HG02763 (cell line): ENCODE measurements around the gene HNRNPA0.
"Not testable (repeated sequence)": the region's sequence is repeated elsewhere in the genome, so short reads cannot be mapped to it uniquely, and the experiment has no call there.

ENCODE experiments used
- ATAC-seq: cut with Tn5 transposase; IDR thresholded peaks from one replicate; pipeline ENCODE4 v1.9.1; 2021; ENCODE audit warnings: mild to moderate bottlenecking, moderate library complexity; ENCODE audit not compliant: unreplicated experiment

HNRNPA0 gene

DNA sequence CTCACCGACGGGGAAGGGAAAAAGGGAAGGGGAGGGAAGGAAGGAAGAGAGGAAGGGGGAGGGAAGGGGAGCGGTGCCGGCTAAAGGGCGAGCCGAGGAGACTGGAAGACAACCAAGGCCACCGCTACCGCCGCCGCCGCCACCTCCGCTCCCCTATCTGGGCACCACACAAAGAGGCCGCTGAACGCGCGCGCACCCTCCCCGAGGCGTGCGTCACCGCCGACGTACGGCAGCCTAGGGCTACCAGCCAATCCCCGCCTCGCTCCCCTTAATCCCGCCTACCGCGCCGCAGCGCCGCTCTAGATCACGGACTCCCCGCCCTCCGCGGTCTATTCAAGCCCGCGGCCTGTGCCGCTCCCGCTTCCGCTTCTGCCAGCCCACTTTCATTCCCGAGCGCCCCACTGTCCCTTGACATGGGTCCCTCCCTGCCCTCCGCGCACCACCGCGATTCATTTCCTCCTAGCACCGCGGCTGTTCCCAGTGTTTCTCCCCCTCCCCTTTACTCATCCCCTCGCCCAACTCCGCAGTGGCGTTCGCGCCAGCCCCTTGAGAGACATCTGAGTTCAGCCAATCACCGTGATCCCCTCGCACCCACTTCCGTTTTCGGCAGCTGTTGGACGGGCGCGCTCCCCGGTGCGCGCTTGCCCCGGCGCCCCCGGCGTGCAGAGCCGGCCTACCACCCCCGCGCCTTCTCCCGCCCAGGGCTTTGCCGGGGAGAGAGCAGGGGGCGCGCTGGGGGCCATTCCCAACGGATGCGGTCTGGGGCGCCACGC, at the start of gene HNRNPA0:
HNRNPA0 (minus strand) TSS at position 176 of the 773 bp plus-strand sequence. CDS start 297 bp downstream, outside the sequence.
- ATAC-seq, result peak; percentile 77

GRCh38 chr5:137802282-137803210, 48.4 kb upstream of the HNRNPA0 start:
- ATAC-seq, result no peak

DNA sequence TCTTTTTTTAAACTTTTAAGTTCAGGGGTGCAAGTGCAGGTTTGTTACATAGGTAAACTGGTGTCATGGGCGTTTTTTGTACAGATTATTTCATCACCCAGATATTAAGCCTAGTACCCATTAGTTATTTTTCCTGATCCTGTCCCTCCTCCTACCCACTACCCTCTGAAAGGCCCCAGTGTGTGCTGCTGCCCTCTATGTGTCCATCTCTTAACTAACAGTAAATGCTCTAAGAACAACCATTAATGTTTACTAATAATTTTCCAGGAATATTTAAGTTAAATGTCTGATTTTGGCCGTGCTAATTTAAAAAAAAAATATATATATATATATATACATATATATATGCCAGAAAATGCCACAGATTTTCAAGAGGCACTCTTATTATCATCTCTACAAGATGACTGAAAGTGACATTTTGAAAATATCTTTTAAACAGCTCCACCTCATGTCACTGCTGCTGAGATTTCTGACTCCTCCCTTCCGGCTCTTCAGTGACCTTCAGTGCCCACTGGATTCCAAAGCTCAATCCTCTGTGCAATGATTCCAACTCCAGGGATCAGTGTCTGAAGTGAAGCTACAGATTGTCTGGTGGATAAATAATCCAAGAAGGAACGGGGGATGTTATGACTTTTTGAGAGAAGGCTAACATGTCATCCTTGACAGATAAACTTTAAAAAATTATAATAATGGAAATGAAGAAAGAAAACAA, 46.7 kb upstream of the HNRNPA0 start:
- ATAC-seq, result no peak

DNA sequence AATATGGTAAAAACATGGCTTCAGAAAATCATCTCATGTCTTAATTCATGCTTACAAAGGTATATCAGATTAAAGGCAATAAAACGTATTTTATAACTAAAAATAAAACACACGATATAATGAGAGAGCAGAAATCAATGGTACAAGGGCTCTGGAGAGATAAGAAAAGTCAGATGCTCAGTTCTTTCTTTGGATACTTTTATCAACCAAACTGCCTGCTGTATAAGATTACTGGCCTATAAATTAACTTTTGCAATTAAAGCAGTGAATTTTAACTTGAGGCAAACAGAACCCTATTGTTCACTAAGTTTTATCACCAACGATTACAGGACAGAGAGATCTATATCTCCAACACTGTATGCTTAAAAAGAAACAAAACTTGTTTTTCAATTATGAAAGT, 42.1 kb upstream of the HNRNPA0 start:
- ATAC-seq, result no peak

DNA sequence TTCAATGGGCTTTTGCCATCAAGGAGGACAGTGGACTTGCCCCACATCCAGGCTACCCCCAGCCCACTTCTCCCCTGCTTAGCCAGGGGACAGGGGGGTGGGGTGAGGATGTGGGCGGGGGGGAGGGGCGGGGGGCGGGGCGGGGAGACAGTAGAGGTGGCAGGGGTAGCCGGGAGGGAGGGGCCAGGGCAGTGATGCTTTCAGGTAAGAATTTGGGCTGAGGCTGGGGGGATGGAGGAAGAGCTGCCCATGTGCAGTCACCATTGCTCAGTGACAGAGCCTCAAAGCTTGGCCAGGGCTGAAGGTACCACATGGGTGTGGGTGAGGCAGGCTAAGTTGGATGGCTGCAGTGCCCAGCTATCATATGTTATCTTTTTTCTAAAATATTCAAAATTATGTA, 40.7 kb upstream of the HNRNPA0 start:
- ATAC-seq, result no peak

- no peak for ATAC-seq
These were observed 38.1 kb upstream of the HNRNPA0 start for GRCh38 chr5:137792303-137792702.

DNA sequence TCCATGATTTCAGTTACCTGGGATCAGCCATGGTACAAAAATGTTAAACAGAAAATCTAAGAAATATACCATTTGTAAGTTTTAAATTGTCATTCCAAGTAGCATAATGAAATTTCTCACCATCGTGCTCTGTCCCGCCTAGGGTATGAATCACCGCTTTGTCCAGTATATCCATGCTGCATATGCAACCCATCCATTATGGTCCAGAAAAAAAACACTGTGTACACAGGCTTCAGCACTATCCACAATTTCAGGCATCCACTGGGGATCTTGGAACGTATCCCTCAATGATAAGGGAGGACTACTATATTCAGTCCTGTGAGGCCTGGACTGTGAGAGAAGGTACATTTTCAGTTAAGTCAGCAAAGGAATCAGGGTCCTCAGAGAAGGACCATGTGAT, 37.6 kb upstream of the HNRNPA0 start:
- ATAC-seq, result no peak

DNA sequence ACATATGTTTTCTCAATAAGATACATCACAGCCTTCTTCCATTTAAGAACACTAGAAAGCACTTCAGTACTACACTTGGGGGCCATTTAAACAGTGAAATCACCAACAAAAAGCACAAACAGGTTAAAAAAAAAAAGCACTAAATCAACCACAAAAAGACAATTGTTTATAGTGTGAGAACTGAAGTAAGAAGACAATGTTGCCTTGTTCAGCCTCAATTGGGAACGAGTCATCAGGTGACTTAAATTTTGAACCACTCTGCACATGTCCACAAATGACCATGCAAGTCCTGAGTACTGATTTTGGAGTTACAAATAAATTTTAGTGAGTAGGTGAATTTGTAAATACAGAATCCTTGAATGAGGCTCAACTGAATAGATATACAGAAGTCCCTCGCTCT, 37.2 kb upstream of the HNRNPA0 start:
- no peak for ATAC-seq

GRCh38 chr5:137788560-137788959, 34.4 kb upstream of the HNRNPA0 start:
- not testable (repeated sequence) for ATAC-seq

GRCh38 chr5:137782984-137783536, 28.9 kb upstream of the HNRNPA0 start:
- ATAC-seq, result no peak

GRCh38 chr5:137782055-137782454, 27.9 kb upstream of the HNRNPA0 start:
- ATAC-seq, result no peak

- ATAC-seq, result no peak
These were observed 24.8 kb upstream of the HNRNPA0 start for GRCh38 chr5:137778772-137779564.

- ATAC-seq, result not testable (repeated sequence)
These were observed 13.8 kb upstream of the HNRNPA0 start for GRCh38 chr5:137767937-137768336.

GRCh38 chr5:137761566-137761965, 7.4 kb upstream of the HNRNPA0 start:
- ATAC-seq, result no peak

- no peak for ATAC-seq
These were observed 6.8 kb upstream of the HNRNPA0 start for GRCh38 chr5:137760719-137761516.

DNA sequence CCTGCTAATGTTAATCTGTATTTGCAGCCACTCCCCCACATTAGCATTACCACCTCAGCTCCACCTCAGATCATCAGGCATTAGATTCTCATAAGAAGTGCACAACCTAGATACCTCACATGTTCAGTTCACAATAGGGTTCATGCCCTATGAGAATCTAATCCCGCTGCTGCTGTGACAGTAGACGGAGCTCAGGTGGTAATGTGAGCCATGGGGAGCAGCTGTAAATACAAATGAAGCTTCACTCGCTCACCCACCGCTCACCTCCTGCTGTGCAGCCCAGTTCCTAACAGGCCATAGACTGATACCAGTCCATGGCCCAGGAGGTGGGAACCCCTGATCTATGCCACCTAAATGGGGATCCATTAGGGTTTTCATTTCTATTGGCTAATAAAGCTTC, 6.1 kb upstream of the HNRNPA0 start:
- no peak for ATAC-seq

DNA sequence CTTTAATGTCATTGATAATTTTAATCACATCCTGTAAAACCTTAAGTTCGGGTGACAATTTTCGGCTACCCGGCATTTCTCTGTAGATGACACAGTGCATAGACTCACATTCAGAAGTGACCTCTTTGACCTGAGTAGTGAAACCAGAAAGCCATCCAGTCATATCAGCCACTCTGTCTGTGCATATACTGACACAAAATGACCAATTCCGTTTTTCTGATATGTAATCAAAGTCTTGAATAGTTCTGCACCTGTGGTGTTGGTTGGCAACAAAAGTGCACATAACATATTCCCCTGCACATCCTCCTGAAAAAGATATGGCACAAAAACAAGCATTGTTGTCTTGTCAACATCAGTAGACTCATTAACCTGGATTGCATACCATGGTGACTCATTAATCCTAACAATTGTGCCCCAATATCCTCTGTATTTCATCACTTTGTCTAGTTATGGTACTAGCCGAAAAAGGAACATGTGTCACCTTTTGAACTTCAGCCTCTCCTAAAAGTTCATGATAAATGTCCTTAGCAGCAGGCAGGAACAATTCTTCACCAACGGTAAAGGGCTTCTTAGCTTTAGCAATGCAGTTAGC, 4.6 kb upstream of the HNRNPA0 start:
- ATAC-seq, result peak; percentile 31

DNA sequence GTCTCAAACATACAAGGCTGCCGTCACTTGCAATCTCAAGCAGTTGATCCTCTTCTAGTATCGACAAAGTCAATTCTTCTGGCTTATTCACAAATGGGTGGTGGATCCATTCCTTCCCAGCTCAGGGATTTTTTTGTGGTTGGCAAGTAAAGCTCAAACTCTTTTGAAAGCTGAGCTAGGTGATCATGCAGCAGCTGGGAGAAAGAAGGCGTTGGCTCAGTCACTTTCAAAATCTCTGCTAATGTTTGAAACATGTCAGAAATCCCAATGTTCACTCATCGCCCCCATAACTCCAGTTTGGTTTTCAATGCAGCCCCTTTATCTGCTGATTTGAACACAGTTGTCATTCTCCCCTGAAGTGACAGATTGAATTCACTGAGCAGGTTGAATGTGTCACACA, 4.0 kb upstream of the HNRNPA0 start:
- no peak for ATAC-seq

DNA sequence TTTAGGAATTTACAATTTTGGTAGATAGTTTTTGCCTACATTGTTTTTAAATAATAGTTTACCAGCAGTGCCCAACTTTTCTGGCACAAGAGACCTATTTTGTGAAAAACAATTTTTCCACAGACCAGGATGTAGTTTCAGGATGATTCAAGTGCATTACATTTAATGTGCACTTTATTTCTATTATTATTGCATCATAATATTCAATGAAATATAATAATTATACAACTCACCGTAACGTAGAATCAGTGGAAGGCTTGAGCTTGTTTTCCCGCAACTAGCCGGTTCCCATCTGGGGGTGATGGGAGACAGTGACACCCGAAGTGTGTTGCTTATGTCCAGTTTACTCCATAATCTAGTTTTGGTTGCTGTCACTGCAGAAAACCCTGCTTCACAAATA, 3.5 kb upstream of the HNRNPA0 start:
- ATAC-seq, result no peak
